Calu3 (cell line): Measurements from ENCODE around the gene COMMD3. TPM values are rescaled to one million over a fixed set of nuclear protein-coding genes. Genes with fewer than 3 reads are reported as not detected.

ENCODE experiments used
- BruUV-seq: library from RNA; stranded (reverse); fragments of 400-500 nt; replicated peaks from 2 replicates; lab custom pipeline; 2021; lab: Mats Ljungman, UMichigan
- CTCF ChIA-PET: fragments of 300-600 bp; sonication (Branson Sonifier 250); formaldehyde crosslinking; loops from one replicate; lab custom pipeline; 2022; ENCODE audit warnings: antibody characterized with exemption; lab: Charles Lee
- DNase-seq: peaks from one replicate; pipeline ENCODE4 v3.0.0; 2022
- H3K27ac Mint-ChIP-seq: one replicate; pipeline ENCODE4 v1.8.0; 2022; ENCODE audit warnings: mixed read lengths; ENCODE audit not compliant: unreplicated experiment
- H3K27me3 Mint-ChIP-seq: one replicate; pipeline ENCODE4 v1.8.0; 2022; ENCODE audit warnings: mixed read lengths; ENCODE audit not compliant: unreplicated experiment
- H3K36me3 Mint-ChIP-seq: one replicate; pipeline ENCODE4 v1.8.0; 2022; ENCODE audit warnings: mild to moderate bottlenecking, moderate library complexity, mixed read lengths; ENCODE audit not compliant: insufficient read depth, unreplicated experiment
- H3K4me1 Mint-ChIP-seq: one replicate; pipeline ENCODE4 v1.8.0; 2022; ENCODE audit warnings: mild to moderate bottlenecking, low read depth, mixed read lengths; ENCODE audit not compliant: unreplicated experiment
- H3K4me3 Mint-ChIP-seq: one replicate; pipeline ENCODE4 v1.8.0; 2022; ENCODE audit warnings: mild to moderate bottlenecking, low read depth, moderate library complexity, mixed read lengths; ENCODE audit not compliant: unreplicated experiment
- H3K9me3 Mint-ChIP-seq: one replicate; pipeline ENCODE4 v1.8.0; 2022; ENCODE audit warnings: low read depth, mixed read lengths; ENCODE audit not compliant: unreplicated experiment
- intact Hi-C: fragments of 100-400 bp; cut with micrococcal nuclease; formaldehyde crosslinking; loops from one replicate; pipeline ENCODE4 v1.10.0; 2022; ENCODE audit not compliant: unreplicated experiment
- total RNA-seq: library from RNA; stranded (reverse); gene quantifications from 2 replicates; pipeline ENCODE4 v1.2.3, GENCODE V29; 2022
- TF ChIP-seq, protein P1 (sequence below): fragments of 200-600 bp; IDR thresholded peaks from one replicate; pipeline ENCODE4 v1.8.0; 2022; ENCODE audit warnings: antibody characterized with exemption; ENCODE audit not compliant: unreplicated experiment

Gene COMMD3
- total RNA-seq, 1 experiment from 2014 or later = 39.5 TPM

DNA sequence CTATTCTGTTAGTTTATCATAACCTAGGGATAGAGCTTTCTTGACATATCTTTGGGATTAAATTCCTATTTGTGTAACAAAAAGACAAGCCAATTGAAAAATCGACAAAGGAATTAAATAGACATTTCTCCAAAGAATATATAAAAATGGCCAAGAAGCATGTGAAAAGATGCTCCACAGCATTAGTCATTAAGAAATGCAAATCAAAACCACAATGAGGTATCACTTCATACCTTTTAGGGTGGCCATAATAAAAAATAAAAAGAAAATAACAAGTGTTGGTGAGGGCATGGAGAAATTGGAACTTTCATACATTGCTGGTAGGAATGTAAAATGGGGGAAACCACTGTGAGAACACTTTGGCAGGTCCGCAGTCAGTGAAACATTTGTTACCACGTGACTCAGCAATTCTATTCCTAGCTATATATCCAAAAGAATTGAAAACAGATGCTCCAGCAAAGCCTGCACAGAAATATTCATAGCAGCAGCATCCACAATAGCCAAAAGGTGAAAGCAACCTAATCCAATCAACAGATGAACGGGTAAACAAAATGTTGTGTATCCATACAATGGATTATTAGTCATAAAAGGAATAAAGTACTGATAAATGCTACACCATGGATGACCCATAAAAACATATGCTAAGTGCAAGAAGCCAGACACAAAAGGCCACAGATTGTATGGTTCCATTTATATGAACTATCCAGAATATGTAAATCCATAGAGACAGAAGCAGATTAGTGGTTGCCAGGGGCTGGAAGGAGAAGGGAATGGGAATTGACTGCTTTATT is 49.7 kb downstream of the COMMD3 start:
- Mint-ChIP-seq H3K9me3 (no peaks in the 10 kb centered on the region), H3K27ac (no peak overlapping the region), H3K4me1 (no peaks in the 10 kb centered on the region), H3K36me3 (no peaks in the 10 kb centered on the region), H3K4me3 (no peak overlapping the region), H3K27me3 (no peaks in the 10 kb centered on the region)
- TF ChIP-seq, protein P1, sequence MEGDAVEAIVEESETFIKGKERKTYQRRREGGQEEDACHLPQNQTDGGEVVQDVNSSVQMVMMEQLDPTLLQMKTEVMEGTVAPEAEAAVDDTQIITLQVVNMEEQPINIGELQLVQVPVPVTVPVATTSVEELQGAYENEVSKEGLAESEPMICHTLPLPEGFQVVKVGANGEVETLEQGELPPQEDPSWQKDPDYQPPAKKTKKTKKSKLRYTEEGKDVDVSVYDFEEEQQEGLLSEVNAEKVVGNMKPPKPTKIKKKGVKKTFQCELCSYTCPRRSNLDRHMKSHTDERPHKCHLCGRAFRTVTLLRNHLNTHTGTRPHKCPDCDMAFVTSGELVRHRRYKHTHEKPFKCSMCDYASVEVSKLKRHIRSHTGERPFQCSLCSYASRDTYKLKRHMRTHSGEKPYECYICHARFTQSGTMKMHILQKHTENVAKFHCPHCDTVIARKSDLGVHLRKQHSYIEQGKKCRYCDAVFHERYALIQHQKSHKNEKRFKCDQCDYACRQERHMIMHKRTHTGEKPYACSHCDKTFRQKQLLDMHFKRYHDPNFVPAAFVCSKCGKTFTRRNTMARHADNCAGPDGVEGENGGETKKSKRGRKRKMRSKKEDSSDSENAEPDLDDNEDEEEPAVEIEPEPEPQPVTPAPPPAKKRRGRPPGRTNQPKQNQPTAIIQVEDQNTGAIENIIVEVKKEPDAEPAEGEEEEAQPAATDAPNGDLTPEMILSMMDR = no peak
- DNase-seq = no peak
- intact Hi-C loops = no loop called here
- CTCF ChIA-PET = no interaction called here
- BruUV-seq = no TSS peak

DNA sequence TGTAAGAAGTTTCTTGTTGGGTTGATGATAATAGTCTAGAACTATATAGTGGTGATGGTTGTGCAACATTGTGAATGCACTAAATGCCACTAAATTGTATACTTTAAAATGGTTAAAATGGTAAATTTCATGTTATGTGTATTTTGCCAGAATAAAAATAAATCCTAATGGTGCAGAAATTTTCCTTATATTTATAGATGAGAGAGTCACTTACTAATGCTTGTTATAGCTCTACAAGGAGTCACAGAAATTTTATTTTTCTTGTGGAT is 50.2 kb downstream of the COMMD3 start:
- CTCF ChIA-PET = interaction anchor here (0.7 kb wide), 2 partner anchors 41 to 1271 kb away, joined by 4 to 5 read pairs; no protein-coding TSS in a partner anchor
- TF ChIP-seq, protein P1 = no peak

GRCh38 chr10:22366771-22367170 is 50.6 kb downstream of the COMMD3 start:
- H3K9me3 Mint-ChIP-seq = no peaks in the 10 kb centered on the region
- no peaks in the 10 kb centered on the region for H3K36me3 Mint-ChIP-seq
- intact Hi-C loops = no loop called here
- no peak for DNase-seq
- no TSS peak for BruUV-seq
- H3K27ac Mint-ChIP-seq = no peak overlapping the region
- TF ChIP-seq, protein P1 = no peak
- no peaks in the 10 kb centered on the region for H3K4me1 Mint-ChIP-seq
- H3K4me3 Mint-ChIP-seq = no peak overlapping the region
- no peaks in the 10 kb centered on the region for H3K27me3 Mint-ChIP-seq
- CTCF ChIA-PET = interaction anchor here (0.7 kb wide), 2 partner anchors 42 to 1271 kb away, joined by 4 to 5 read pairs; no protein-coding TSS in a partner anchor

More for the DNA sequence above, 50.2 kb downstream of the COMMD3 start:
- no peaks in the 10 kb centered on the region for H3K36me3 Mint-ChIP-seq
- no peak for DNase-seq
- intact Hi-C loops = no loop called here
- H3K27ac Mint-ChIP-seq = no peak overlapping the region
- H3K27me3 Mint-ChIP-seq = no peaks in the 10 kb centered on the region
- no peak overlapping the region for H3K4me3 Mint-ChIP-seq
- no peaks in the 10 kb centered on the region for H3K4me1 Mint-ChIP-seq
- BruUV-seq = no TSS peak
- H3K9me3 Mint-ChIP-seq = no peaks in the 10 kb centered on the region

DNA sequence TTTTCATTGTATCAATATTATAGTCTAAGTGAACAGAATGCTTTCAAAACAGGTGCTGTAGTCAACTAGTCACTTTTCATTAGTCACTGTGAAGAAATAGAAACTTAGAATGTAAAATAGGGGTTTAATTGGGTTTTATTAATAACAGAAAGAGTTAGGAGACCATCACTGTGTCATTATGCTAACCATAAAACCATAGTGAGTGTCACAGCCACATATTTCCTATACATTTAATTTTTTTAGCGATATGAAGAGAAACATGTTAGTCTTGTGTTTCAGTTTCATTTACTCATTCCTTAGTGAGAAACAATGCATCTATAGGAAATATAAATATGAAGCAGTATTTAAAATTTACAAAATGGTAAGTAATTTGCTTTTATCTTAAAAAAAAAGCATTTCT is 51.3 kb downstream of the COMMD3 start:
- Mint-ChIP-seq H3K9me3 (no peaks in the 10 kb centered on the region), H3K27ac (no peak overlapping the region), H3K36me3 (no peaks in the 10 kb centered on the region), H3K4me3 (no peak overlapping the region), H3K4me1 (no peaks in the 10 kb centered on the region), H3K27me3 (no peaks in the 10 kb centered on the region)
- DNase-seq = no peak
- TF ChIP-seq, protein P1 = no peak
- no TSS peak for BruUV-seq
- intact Hi-C loops = no loop called here
- CTCF ChIA-PET = no interaction called here
